Measurements from ENCODE around the gene NR5A2. TPM values are rescaled to one million over a fixed set of nuclear protein-coding genes. Genes with fewer than 3 reads are reported as not detected.
A peak's percentile ranks its signal among the peaks of the same experiment; 100 is the strongest.

NR5A2 gene
- total RNA-seq, 1 donor from 2014 or later = not detected

DNA sequence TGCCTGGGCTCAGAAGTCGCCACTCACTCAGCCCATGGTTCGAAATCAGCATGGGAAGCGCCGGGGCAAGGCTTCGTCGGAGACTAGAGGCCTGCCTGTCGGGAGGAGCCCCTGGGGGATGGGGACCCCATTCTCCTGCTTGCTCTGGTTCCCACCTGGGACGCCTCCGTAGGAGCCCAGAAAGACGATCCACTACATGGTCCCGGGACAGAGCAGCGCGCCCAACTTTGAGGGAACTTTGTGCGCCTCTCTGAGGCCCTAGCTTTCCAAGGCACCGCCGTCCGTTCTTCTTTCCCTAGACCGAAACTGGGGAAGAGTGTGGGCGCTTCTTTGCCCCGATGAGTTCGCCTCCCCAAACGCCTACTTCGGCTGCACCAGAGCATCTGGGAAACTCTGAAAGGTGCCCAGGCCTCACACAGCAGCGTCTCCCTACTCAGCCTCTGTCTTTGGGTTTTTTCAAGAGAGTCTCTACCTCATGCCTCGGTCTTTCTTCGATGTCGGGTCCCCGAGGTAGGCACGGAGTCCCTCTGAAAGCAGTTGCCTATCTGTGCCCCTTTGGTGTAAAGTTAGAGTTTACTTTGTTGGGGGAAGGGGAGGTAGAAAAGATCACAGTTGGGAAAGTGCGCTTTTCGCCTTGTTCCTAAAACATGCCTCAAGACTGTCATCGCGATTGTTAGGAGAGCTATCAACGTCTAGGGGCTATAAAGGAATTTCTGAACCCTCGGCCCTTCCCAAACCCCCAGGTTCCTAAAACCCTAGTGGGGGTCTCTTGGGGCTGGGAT lies 14.0 kb downstream of the NR5A2 start:
- Histone ChIP-seq H3K4me3 (no peak overlapping the region), H3K4me2 (peak overlapping the region; percentile 94), H3K4me1 (peaks cover 39% of the 10 kb centered on the region), H3K27me3 (peaks cover 100% of the 10 kb centered on the region), H4K20me1 (ENCODE audit: low read depth) (peaks cover 69% of the 10 kb centered on the region), H3K36me3 (no peaks in the 10 kb centered on the region), H3K9ac (no peak overlapping the region), H3K79me2 (ENCODE audit: low read depth) (no peaks in the 10 kb centered on the region), H2AFZ (replicated peaks) (no peak overlapping the region), H3F3A (ENCODE audit: low read depth) (peaks cover 47% of the 10 kb centered on the region), H3K27ac (no peak overlapping the region), H3K9me3 (ENCODE audit: low read depth) (no peaks in the 10 kb centered on the region)
- Mint-ChIP-seq H3K36me3 (no peaks in the 10 kb centered on the region), H3K27ac (no peak overlapping the region), H3K27me3 (ENCODE audit: insufficient read depth, low read depth) (peaks cover 54% of the 10 kb centered on the region), H3K4me1 (peaks cover 29% of the 10 kb centered on the region), H3K9me3 (peaks cover 3% of the 10 kb centered on the region), H3K4me3 (peak overlapping the region; percentile 21)
- peak; percentile 45 for DNase-seq (ENCODE audit: low spot score)
- TF ChIP-seq, protein P1, sequence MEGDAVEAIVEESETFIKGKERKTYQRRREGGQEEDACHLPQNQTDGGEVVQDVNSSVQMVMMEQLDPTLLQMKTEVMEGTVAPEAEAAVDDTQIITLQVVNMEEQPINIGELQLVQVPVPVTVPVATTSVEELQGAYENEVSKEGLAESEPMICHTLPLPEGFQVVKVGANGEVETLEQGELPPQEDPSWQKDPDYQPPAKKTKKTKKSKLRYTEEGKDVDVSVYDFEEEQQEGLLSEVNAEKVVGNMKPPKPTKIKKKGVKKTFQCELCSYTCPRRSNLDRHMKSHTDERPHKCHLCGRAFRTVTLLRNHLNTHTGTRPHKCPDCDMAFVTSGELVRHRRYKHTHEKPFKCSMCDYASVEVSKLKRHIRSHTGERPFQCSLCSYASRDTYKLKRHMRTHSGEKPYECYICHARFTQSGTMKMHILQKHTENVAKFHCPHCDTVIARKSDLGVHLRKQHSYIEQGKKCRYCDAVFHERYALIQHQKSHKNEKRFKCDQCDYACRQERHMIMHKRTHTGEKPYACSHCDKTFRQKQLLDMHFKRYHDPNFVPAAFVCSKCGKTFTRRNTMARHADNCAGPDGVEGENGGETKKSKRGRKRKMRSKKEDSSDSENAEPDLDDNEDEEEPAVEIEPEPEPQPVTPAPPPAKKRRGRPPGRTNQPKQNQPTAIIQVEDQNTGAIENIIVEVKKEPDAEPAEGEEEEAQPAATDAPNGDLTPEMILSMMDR (IDR thresholded peaks at IDR 0.05) = no peak
- peak; percentile 95 for TF ChIP-seq EZH2phosphoT487 (IDR thresholded peaks at IDR 0.05)
- TF ChIP-seq EZH2 (IDR thresholded peaks at IDR 0.05) = peak; percentile 91

DNA sequence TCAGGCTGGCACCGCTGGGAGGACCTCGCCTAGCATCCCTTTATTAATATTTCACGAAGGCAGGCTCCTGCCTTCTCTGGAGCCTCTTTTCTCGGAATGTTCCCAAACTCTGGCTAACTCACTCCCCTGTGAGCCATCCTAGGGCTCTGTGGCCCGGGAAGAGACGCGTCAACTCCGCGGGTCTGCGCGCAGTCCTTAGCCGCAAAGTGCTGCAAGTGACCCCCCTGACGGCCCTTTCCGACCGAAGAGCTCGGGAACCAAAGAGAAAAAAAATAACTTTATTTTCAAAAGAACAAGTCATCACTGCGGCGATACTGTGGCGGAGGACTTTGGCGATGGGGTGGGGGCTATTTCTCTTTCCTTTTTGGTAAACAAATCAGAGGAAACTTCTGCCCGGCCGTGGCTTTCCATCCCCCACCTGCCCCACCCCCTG lies 14.6 kb downstream of the NR5A2 start:
- Histone ChIP-seq H3K27ac (no peak overlapping the region), H4K20me1 (ENCODE audit: low read depth) (peaks cover 63% of the 10 kb centered on the region), H3K4me2 (peak overlapping the region; percentile 94), H3K4me3 (peak overlapping the region; percentile 30), H3K36me3 (no peaks in the 10 kb centered on the region), H3K9me3 (ENCODE audit: low read depth) (no peaks in the 10 kb centered on the region), H3K4me1 (peaks cover 39% of the 10 kb centered on the region), H3K9ac (no peak overlapping the region), H3K79me2 (ENCODE audit: low read depth) (no peaks in the 10 kb centered on the region), H3K27me3 (peaks cover 100% of the 10 kb centered on the region), H3F3A (ENCODE audit: low read depth) (peaks cover 47% of the 10 kb centered on the region), H2AFZ (replicated peaks) (no peak overlapping the region)
- Mint-ChIP-seq H3K9me3 (peaks cover 3% of the 10 kb centered on the region), H3K27ac (no peak overlapping the region), H3K4me1 (peaks cover 29% of the 10 kb centered on the region), H3K36me3 (no peaks in the 10 kb centered on the region), H3K27me3 (ENCODE audit: insufficient read depth, low read depth) (peaks cover 56% of the 10 kb centered on the region), H3K4me3 (peak overlapping the region; percentile 63)
- peak; percentile 58 for DNase-seq (ENCODE audit: low spot score)
- TF ChIP-seq EZH2phosphoT487 (IDR thresholded peaks at IDR 0.05) = peak; percentile 6
- TF ChIP-seq EZH2 (IDR thresholded peaks at IDR 0.05) = peak; percentile 80
- TF ChIP-seq, protein P1 (IDR thresholded peaks at IDR 0.05) = no peak

DNA sequence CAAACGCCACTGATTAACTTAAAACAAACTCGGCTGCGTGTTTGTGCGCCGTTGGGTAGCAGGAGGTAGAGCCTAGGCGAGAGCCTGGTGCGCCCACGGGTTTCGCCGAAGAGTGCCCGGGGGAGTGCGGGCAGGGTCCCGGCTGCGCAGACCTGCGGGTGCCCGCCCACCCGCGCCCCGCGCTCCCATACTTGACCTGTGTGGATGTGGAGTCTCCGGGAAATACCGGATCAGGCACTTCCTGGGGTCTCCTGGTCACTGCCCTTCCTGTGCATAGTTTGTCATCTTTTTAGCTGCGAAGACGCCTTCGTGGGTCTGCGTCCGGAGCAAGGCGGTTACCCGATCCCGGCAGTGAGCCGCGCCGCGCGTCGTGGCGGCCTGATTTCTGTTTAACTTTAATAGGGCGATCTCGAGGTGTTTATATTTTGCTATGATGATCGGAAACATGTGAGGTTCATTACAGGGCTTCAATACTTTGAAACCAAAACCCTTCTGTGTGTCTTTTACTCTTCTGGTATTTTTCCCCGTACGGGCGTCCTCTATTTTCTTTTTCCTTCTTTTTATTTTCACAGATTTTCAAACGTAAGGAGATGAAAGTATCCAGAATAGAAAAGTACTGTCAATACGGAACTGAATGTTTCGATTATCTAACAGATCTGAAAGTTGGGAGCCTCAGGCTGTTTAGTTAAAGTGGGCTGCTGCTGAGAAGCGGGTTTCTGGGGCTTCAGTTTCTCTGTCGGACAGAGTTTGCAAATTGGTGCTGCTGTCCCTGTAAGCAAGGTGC lies 15.2 kb downstream of the NR5A2 start:
- Histone ChIP-seq H3K9ac (no peak overlapping the region), H3K4me2 (peak overlapping the region; percentile 94), H3K4me3 (peak overlapping the region; percentile 30), H2AFZ (replicated peaks) (no peak overlapping the region), H3K79me2 (ENCODE audit: low read depth) (no peaks in the 10 kb centered on the region), H3K27me3 (peaks cover 95% of the 10 kb centered on the region), H3K4me1 (peaks cover 39% of the 10 kb centered on the region), H3K9me3 (ENCODE audit: low read depth) (no peaks in the 10 kb centered on the region), H3F3A (ENCODE audit: low read depth) (peaks cover 44% of the 10 kb centered on the region), H3K36me3 (no peaks in the 10 kb centered on the region), H3K27ac (no peak overlapping the region), H4K20me1 (ENCODE audit: low read depth) (peaks cover 56% of the 10 kb centered on the region)
- no peak overlapping the region for H3K27ac Mint-ChIP-seq
- H3K9me3 Mint-ChIP-seq = peaks cover 3% of the 10 kb centered on the region
- peak overlapping the region; percentile 84 for H3K4me3 Mint-ChIP-seq
- H3K27me3 Mint-ChIP-seq (ENCODE audit: insufficient read depth, low read depth) = peaks cover 56% of the 10 kb centered on the region
- H3K4me1 Mint-ChIP-seq = peaks cover 29% of the 10 kb centered on the region
- TF ChIP-seq EZH2phosphoT487 (IDR thresholded peaks at IDR 0.05) (peak; percentile 93), EZH2 (IDR thresholded peaks at IDR 0.05) (peak; percentile 94)
- TF ChIP-seq, protein P1 (IDR thresholded peaks at IDR 0.05) = no peak
- no peaks in the 10 kb centered on the region for H3K36me3 Mint-ChIP-seq
- DNase-seq (ENCODE audit: low spot score) = peak; percentile 61

All from neural progenitor cell (in vitro differentiated cells).